G401.6 (cell line): Measurements from ENCODE around the gene PINLYP.
A peak's percentile ranks its signal among the peaks of the same experiment; 100 is the strongest.

Experiments used
- FAIRE-seq: peaks from 2 replicates; lab custom pipeline; 2012; peaks lifted over from hg19 to GRCh38; lab: Jason Lieb, UNC

The PINLYP gene

DNA sequence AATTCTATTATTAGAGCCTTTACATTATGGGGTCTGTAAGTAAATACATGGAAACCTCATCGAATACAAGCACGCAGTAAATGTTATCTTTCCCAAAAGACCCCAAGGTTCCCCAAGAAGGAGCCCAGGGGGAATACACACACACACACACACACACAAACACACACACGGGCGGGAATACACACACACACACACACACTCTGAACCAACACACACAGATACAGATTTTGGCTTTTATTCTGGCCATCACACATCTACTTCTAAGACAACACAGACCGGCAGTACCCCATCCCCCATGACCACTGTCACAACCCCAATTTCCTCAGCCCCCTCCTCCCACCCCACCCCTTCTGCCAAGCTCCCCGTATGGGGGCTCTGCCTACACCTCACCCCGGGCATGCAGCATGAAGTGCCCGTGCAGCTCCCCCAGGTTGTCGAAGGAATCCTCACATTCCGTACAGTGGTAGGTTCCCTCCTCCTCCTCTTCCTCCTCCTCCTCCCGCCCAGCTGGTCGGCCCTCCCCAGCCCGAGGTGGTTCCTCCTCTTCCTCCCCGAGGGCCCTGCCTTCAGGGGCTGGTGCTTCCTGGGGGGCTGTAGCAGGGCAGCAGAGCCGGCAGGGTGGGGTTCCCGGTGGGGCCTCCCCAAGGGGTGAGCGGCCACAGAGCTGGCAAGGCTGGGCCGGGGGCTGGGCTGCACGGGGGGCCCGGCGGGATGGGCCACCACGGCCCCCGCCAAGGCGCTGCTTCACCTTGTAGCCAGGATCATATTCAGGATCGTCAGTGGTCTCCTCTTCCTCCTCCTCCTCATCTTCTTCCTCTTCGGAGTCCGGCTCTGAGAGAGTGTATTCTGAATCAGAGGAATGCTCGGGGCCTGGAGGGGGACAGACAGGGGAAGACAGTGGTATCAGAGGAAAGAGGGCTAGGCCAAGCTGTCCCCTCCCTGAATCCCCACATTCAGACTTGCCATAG is 31.9 kb downstream of the PINLYP start:
- FAIRE-seq = no peak

DNA sequence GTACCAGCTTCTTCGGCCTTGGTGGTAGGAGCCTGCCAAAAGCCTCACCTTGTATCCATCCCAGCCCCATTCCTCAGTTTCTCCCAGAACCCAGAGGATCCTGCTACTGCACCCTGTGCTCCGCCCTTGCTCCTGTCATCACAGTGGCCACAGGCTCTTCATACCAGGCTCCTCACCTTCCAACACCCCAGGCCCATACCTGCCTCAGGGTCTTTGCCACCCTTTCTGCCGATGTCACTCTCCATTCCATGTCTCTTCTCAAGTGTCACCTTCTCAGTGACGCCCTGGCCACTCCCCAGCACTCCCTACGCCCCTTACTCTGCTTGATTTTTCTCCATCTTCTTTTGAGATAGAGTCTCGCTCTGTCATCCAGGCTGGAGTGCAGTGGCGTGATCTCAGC is 34.3 kb downstream of the PINLYP start:
- FAIRE-seq = no peak

DNA sequence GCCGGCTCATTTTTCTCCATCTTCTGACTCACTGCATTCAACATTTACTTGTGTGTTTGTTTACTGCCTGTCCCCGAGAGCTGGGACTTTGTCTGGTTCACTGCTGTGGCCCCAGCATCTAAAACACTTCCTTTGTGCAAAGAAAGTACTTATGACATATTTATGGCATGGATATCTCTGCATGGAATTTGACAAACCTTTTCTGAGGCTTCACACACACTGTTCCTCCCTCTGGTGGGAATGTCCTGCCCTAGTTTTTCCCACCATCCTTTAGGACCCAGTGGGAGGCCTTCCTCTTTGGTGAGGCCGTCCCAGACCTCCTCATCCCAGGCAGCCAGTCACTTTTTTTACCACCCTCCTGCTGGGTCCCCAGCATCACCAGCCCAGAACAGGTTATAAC is 34.9 kb downstream of the PINLYP start:
- FAIRE-seq = no peak

DNA sequence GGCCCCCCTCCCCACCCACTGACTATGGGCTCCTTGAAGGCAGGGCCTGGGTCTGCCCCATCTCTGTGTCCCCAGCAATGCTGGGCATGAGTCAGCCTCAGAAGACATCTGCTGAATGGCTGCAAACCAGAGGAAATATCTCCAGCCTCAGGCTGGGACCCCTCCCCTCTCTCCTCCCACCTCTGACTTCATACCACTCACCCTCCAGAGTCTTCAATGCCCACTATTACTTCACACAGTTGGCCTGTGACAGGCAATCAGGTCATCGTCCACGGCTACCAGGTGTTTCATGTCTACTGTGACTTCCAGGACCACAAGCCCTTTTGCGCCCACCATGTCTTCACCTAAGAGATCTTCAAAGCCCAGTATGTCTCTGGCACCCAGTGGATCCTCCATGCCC is 36.2 kb downstream of the PINLYP start, which contains the start of gene SRRM5:
Gene SRRM5, plus strand, starts transcription at position 301 of the 400 bp plus-strand sequence. Its CDS starts 34 bp downstream, at position 335.
- FAIRE-seq = no peak

DNA sequence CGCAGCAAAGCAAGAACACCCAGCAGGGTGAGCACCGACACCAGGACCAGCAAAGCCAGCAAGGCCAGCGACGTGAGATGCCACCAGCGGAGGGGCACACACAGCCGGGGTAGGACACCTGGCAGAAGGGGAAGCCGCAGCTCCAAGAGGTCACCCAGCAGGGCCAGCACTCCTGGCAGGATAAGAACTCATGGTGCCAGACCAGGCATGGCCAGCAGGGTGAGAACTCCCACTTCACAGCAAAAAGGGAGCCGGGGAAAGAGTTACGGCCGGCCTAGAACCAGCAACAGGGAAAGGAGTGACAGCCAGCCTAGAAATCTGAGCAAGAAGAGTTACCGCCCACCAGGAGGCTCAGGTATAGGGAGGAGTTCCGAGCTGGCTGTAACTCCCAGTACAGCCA is 36.8 kb downstream of the PINLYP start:
- FAIRE-seq = no peak

DNA sequence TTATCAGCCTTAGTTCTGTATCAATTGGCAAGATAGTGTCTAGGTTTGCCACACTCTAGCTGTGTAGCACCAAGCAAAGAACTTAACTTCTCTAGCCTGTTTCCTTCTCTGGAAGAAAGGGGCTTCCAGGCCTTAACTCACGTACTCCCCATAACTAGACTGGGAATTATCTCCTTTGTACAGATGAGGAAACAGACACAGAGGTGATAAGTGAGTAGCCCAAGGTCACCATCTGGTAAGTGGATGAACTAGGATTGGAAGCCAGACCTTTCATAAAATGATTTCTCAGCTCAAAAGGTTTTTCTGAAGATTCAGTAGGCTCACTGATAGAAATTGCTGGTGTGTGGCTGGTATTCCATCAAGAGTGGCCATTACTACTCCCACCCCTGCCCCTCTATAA is 40.7 kb downstream of the PINLYP start:
- FAIRE-seq = no peak

DNA sequence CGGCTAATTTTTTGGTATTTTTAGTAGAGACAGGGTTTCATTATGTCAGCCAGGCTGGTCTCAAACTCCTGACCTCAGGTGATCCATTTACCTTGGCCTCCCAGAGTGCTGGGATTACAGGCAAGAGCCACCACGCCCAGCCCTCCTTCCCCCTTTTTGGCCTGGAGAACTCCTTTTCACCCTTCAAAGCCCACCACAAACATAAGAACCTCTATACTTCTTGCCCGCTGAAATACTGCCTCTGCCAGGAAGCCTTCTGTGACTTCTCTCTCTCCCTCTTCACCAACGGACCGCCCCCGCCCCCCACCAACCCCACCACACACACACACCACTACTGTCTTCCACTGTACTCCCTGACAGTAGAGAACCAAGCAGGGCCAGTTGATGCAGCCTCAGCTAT is 41.4 kb downstream of the PINLYP start:
- no peak for FAIRE-seq

DNA sequence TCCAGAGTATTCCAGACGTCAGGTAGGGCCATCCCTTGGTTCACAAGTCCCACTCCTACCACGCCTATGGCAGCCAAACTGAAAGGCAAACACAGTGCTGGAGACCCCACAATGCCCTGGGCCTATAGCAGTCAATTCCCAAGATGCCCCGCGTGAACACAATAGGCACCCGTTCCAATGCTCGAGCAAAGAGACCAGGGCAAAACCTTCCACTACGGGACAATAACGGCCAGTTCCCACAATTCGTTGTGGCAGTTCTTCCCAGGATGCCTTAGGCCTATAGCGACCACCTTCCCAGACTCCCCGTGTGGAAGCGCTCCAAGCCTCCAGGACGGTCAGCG is 43.3 kb downstream of the PINLYP start:
- no peak for FAIRE-seq

DNA sequence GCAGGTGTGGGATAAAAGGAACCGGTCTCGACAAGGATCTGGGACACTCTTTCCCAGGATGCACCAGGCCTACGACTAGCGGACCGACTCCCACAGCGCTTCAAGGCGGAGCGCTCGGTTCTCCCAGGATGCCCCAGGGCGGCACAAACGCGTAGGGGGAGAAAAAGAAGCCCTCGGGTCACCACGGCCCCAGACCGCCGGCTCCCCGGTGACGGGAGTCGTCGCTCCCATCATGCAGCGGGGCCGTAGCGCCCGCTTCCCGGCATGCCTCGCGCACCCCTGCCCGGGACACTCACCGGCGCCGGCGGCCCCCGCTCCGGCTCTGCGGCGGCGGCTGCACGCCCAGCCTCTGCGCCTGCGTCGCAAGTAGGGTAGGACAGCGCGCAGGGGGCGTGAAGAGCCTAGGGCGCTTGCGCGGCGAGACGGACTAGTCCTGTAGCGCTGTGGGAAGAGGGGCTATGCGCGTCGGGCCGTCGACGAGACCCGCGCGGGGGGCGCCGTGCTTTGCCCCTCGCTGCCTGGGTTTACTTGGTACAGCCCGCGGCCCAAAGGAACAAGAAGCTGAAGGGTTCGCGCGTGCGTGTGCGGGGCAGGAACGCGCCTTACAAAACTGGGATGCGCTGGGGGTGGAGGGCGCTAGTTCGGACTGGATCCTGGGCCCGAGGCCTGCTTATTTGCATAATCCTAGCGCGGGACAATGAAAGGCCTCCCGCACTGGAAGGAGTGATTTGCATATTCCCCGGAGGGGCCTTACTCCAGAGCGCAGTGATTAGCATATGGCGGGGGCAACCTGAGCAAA is 43.9 kb downstream of the PINLYP start, which contains the start of gene ZNF428:
Gene ZNF428, minus strand, starts transcription at position 368 of the 799 bp plus-strand sequence. CDS start 5,325 bp downstream, outside the sequence.
- FAIRE-seq = peak; percentile 94

DNA sequence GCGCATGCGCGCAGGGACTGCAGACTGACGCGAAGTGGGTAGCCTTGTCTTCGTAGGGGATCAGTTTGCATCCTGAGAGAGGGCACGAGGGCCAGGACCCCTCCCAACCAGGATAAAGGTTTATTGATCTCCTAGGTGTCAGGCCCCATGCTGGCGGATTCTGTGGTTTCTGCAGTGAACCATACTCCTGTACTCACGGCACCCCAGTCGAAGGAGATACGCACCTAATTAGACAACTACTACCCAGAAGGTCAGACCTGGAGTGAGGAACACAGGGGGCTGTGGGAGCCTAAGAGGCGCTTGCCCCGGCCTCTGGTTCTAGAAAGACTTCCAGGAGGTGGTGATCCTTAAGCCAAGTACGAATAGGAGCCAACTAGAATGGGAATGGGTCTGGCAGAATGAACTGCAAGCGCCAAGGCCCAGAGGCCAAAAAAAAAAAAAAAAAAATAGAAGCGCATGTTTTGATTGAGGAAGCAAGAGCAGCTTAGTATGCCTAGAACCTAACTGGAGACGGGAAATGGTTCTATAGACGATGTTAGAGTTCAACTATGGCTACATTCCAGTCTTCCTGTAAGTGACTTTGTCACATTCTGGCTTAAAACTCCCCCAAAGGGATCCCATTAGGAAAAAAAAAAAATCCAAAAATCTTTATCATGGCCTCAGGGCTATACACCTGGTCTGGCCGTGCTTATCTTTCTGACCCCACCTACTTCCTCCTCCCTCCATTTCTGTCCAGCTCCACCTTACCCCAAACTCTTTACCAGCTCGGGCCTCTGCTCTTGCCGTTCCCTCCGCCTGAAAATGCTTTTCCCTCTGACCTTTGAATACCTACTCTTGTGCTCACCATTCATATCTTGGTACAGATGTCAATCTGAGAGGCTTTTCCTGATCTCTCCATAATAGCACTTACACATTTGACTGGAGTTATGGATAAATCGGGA is 44.7 kb downstream of the PINLYP start:
- peak; percentile 41 for FAIRE-seq

DNA sequence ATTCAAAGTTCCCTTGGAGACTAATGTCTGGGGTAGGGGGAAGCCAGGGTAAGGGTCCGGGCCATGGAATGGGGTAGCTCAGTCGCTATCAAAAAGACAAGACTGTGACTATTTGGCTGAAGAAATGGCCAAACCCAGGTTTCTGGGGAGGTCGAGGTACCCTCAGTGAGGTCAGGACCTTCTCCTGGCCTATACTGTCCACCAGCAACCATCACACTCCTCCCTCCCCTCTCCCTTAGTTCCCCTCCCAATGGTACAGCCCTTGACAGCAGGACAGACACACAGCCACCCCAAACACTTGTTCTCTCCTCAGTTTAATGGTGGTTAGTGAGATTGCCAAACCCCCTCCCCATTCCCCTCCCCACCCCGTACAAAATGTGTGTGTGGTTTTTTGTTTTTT is 46.5 kb downstream of the PINLYP start:
- no peak for FAIRE-seq

DNA sequence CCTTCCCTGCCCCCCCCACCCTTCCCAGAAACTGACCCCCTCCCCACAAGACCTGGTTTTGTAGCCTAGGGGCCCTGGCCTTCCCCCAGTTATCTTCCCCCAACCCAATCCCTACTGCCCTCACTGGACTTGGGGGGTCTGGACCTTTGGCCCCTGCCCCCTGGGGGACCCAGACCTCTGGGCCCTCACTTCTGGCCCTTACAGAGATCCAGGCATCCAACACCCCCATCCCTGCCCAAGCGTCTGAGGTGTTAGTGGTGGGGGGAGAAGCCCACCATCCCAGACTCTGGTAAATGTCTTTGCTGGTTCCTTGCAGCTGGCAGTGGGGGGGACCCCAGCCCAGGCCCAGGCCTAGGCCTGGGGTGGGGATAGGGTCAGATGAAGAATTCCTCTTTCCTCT is 47.4 kb downstream of the PINLYP start:
- no peak for FAIRE-seq

DNA sequence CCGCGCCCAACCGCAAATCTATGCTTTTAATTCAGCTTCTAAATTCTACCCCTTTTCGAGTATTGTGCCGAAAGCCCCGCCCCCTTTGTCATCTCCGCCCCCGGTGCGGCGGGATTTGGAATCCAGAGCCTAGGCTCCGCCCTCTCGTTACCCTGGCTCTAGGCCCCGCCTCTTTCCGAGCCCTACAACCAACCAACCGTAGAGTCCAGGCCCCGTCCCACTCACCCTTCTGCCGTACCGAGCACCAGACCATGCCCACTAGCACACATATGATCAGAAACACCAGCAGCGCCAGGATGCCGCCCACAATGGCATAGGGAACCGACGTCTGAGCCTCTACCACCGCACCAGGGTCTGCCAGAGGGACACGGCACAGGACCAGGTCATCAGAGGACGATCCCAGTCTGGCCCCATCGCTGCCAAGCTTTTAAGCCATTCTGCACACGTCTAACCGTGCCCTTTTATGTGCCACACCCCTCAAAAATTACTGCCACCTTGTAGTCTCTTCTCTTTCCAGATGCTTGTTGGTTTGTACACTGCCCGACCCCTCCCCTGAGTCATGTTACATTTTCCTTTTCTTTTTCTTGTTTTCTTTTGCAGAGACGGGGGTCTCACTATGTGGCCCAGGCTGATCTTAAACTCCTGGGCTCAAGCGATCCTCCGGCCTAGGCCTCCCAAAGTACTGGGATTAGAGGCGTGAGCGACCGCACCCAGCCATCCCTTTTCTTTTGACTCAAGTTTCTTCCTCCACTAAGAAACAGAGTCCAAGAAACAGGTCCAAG is 48.5 kb downstream of the PINLYP start:
- FAIRE-seq = no peak

DNA sequence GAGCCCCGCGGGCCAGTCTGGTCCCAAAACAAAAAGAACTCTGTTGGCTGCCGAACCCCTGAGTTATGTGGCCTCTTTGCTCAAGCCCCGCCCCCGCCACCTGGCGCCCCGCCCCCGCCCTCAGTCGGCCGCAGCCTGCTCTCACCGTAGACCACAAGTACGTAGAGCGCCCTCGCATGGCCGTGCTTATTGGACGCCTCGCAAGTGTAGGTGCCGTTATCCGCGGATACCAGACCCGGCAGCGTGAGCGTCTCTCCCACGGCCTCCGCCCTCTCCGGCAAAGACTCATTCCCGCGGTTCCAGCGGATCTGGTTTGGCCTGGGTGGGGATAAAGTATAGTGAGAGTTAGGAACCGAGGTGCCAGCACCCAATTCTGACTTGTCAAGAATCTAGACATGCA is 49.3 kb downstream of the PINLYP start:
- no peak for FAIRE-seq

DNA sequence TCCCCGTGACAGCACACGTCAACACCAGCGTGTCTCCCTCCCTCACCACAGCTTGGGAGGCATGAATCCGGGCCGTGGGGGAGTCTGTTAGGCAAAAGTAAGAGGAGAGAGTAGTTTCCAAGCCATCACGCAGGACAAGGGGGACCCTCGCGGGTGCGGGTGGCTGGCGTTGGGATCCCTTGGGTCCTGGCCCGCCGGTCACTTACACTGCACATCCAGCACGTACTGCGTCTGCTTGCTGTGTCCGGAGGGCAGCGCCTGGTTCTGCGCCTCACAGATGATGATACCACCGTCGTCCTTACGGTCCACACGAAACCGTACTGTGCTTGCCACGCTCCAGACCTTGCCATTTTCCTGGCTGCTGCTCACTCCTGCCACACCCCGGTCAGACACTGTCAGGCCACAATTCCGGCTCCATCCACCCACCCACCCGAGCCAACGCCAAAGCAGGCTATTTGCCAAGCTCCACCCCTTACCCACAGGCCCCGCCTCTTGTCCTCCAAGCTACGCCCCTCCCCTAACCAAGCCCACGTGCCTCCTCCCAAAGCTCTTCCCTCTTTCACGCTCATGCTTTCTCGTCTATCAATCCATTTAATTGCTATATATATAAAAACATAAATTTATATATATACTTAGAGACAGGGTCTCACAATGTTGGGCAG is 50.4 kb downstream of the PINLYP start:
- FAIRE-seq = no peak

DNA sequence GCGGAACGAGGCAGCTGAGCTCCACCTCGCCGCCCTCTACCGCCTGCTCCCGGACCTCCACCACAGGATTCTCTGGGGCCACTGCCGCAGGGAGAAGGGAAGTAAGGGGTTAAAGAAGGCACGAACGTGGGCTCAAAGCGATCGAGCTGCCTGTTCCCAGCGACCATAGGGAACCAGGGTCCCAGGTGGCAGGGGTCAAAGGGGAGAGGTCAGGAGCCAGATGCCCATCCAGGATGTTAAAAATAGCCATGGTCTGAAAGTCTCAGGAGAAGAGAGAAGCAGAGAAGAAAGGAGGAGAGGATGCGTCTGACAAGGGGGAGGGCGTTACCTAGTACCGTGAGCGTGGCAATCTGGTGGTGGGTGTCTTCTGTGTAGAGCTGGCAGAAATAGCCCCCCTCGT is 51.2 kb downstream of the PINLYP start:
- no peak for FAIRE-seq

DNA sequence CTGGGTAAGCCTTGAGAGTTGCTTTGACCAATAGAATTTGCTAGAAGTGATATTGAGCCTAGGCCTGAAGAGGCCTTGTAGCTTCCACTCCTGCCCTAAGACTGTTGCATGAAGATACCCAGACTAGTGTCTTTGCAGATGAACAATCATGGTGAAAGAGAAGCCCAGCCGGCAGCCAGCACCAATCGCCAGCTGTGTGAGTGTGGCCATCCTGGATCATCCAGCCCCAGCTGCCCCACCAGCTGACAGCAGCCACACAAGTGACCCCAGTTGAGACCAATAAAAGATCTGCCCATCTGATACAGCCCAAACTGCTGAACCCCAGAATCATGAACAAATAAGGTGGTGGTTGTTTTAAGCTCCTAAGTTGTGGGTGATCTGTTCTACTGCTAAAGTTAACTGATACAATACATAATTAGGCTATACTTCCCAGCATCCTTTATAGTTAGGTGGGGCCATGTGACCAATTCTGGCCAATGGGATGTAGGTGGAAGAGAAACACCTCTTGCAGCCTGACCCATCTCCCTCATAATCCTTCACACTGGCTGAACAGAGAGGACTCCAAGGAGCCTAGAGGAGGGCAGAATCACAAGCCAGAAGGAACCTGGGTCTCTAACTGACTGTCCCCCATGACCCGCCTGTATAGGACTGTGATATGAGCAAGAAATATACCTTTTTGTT is 53.2 kb downstream of the PINLYP start:
- no peak for FAIRE-seq

DNA sequence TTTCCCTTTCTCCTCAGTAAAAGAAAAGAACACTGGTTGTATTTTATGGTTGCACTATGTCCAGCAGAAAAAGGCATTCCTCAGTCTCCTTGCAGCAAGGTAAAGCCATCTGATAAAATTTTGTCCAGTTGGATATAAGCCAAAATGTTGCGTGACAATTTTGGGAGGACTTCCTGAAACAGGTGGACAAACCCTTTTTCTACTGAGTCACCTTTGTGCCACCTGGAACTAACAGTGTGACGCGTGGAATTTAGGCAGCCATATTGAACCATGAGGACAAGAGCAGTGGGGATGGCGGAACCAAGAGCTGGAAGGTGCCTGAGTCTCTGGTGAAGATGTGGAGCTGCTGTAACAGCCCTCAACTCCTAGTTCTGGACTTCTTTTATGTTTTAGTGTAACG is 55.9 kb downstream of the PINLYP start:
- no peak for FAIRE-seq
